GM08714 (cell line): ENCODE results near the gene SLC6A6.

Experiments used
- H3K4me3 ChIP-seq: fragments of 200-500 bp; sonication (Bioruptor generic); 2 replicates; pipeline ENCODE4 v1.5.1; 2014; ENCODE audit warnings: mild to moderate bottlenecking, low read length, inconsistent platforms
- ZNF274 ChIP-seq: IDR thresholded peaks from 2 replicates; pipeline ENCODE4 v1.6.1; 2012; ENCODE audit warnings: mild to moderate bottlenecking, low read depth, low read length

The SLC6A6 gene

DNA sequence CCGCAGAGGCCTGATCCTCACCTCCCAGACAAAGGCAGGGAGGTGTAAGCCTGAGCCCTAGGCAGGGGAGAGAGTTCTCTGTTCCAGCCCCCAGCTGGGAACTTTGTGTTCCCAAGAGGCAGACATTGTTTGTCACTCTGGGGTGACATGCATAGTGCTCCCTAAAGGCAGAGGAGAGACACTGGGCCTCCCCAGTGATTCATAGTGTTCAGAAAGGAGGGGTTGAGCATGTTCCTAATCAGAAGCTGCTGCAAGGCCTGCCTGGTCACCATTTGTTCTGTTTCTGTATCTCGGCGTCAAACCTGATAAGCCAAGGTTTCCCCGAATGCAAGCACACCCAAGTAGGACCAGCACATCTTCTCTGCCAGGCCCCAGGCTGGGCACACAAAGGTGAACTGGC is 24.0 kb upstream of the SLC6A6 start:
- H3K4me3 ChIP-seq, result no peak overlapping the region
- TF ChIP-seq ZNF274, result no peak

GRCh38 chr3:14379843-14380242 is 22.6 kb upstream of the SLC6A6 start:
- TF ChIP-seq ZNF274, result no peak
- H3K4me3 ChIP-seq, result no peak overlapping the region

DNA sequence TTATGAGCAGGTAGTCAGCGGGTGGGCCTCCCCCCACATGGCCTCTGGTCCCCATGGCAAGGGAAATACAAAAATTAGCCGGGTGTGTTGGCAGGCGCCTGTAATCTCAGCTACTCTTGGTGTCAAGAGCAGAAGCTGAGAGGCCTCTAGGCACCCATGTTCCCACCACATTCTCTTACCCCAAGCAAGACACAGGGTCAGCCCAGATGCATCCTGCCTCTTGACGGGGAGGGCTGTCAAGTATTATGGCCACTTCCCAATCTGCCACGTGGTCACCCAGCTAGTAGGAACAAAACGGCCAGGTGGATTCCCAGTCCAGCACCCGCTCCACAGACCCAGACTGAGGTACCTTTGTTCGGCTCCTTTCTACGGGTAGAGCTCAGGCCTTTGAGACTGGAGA is 16.2 kb upstream of the SLC6A6 start:
- H3K4me3 ChIP-seq, result no peak overlapping the region
- TF ChIP-seq ZNF274, result no peak

DNA sequence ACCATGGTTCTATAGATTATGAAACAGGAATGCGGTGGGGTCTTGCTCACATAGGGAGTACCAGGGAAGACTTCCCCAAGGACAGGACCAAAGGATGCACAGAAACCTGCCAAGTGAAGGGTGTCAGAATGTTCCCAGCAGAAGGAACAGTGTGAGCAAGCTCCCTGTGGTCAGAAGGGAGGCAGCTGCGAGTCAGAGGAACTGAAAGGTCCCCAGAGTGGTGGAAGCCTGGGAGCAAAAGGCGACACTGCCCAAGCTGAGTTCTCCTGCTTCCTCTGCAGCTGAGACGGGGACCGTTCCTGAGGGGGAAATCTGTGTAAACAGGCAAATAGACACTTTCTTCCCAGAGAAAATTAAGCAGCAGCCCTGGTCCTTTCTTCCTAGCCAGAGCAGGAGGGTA is 14.2 kb upstream of the SLC6A6 start:
- TF ChIP-seq ZNF274, result no peak

DNA sequence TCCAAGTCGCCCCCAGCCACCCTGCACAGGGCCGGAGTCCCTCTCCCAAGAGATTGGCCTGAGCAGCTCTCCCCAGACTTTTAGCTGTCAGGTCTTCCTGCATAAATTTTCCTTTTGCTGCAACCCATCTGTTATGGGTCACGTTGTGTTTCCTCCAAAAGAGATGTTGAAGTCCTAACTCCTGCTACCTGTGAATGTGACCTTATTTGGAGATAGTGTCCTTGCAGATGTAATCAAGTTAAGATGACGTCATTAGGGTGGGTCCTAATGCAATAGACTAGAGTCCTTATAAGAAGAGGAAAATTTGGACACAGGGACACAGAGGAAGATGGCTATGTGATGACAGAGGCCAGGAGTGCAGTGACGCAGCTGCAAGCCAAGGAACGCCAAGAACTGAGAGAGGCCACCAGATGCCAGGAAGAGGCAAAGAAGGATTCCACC is 13.2 kb upstream of the SLC6A6 start:
- no peak overlapping the region for H3K4me3 ChIP-seq
- no peak for TF ChIP-seq ZNF274

More for the DNA sequence above, 14.2 kb upstream of the SLC6A6 start:
- no peak overlapping the region for H3K4me3 ChIP-seq

GRCh38 chr3:14389716-14390115 is 12.7 kb upstream of the SLC6A6 start:
- TF ChIP-seq ZNF274, result no peak
- no peak overlapping the region for H3K4me3 ChIP-seq

DNA sequence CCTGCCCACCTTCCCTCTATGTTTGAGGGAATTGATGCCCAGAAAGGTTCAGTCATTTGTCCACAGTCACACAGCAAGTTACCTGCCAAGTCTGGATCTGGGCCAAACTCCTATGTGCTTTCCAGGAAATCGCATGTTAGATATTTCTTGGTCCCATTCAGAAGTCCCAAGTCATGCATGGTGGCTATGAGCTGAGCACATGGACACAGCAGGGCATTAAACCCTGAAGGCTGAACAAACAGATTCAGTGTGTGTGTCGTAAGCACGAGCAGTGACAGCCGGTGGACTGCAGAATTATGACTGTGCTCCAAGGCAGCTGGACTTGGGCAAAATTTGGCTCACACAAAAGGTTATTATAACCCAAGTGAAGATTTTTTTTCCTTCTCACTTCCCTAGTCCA is 11.4 kb upstream of the SLC6A6 start:
- H3K4me3 ChIP-seq, result no peak overlapping the region
- TF ChIP-seq ZNF274, result no peak

GRCh38 chr3:14392231-14392630 is 10.2 kb upstream of the SLC6A6 start:
- TF ChIP-seq ZNF274, result no peak
- no peak overlapping the region for H3K4me3 ChIP-seq

GRCh38 chr3:14392803-14393319 is 9.5 kb upstream of the SLC6A6 start:
- TF ChIP-seq ZNF274, result no peak
- H3K4me3 ChIP-seq, result no peak overlapping the region

DNA sequence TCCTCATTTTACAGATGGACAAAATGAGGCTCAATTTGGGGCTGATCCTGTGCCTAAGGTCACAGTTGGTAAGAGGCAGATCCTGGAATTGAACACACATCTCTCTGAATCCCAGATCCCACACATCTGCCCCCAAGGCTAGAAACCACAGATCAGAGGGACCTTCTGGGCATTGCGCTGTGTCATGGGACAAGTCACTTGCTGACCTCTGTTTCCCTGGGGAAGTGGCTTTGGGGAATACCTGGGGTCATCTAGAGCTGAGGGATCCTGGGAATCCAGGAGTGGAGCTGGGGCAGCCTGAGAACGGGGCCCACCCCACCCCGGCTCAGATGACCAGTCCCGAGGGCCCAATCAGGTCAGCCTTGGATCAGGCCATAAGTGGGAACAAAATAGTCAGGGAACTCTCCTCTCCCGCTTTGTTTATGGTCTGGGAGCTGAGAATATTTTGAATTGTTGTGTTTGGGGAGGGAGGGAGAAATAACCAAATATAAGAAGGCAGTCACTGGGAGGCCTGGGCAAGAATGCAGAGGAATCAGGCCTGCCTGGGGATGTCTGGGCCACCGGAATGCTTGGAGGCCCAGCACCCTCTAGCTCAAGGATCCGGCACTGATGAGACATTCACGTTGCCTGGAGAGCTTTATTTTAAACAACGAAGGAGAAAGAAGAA is 8.8 kb upstream of the SLC6A6 start:
- no peak overlapping the region for H3K4me3 ChIP-seq
- no peak for TF ChIP-seq ZNF274

DNA sequence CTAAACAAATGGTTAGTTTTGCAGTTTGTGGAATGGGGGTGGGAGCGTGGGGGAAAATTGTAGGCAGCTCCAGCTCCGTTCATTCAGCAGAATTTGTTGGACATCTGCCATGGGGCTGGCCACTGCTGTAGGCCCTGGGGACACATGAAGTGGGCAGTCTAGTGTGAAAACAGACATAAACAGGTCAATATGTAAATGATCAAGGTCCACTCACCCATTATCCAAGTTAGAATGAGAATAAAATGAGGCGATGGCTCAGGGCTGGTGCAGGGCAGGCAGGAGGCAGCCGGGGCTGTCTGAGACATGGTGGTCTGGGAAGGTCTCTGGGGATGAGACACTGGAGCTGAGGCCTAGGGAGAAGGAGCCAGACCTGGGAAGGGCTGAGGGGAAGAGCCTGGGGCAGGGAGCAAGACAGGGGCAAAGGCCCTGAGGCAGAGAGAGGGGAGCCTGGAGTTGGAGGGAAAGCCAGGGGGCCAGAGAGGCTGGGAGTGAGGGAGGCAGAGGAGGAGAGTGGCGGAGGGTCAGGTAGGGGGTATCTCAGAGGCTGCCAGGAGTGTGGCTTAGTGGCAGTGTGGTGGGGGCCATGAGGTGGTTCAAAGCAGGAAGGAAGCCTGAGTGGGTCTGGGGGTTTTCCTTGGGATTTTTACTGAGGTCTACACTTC is 6.2 kb upstream of the SLC6A6 start:
- H3K4me3 ChIP-seq, result no peak overlapping the region
- no peak for TF ChIP-seq ZNF274

GRCh38 chr3:14397046-14397445 is 5.4 kb upstream of the SLC6A6 start:
- TF ChIP-seq ZNF274, result no peak
- no peak overlapping the region for H3K4me3 ChIP-seq

DNA sequence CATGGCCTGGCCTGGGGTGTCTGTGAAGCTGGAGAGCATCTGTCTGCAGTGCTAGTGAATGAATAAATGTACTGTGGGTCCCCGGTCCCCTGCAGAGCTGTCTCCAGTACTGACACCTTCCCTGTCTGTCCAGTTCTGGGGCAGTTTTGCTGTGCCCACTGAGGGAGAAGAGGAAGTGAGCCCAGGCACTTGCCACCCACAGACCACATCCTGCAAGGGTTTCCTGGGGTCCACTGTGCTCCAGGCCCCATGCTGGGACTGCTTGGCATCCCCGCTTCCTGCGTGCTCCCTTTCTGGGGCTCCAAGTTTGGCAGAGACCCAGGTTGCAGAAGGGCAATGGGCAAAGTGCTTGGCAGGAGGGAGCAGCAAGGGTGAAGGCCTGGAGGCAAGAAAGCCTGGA is 4.9 kb upstream of the SLC6A6 start:
- no peak for TF ChIP-seq ZNF274
- no peak overlapping the region for H3K4me3 ChIP-seq

DNA sequence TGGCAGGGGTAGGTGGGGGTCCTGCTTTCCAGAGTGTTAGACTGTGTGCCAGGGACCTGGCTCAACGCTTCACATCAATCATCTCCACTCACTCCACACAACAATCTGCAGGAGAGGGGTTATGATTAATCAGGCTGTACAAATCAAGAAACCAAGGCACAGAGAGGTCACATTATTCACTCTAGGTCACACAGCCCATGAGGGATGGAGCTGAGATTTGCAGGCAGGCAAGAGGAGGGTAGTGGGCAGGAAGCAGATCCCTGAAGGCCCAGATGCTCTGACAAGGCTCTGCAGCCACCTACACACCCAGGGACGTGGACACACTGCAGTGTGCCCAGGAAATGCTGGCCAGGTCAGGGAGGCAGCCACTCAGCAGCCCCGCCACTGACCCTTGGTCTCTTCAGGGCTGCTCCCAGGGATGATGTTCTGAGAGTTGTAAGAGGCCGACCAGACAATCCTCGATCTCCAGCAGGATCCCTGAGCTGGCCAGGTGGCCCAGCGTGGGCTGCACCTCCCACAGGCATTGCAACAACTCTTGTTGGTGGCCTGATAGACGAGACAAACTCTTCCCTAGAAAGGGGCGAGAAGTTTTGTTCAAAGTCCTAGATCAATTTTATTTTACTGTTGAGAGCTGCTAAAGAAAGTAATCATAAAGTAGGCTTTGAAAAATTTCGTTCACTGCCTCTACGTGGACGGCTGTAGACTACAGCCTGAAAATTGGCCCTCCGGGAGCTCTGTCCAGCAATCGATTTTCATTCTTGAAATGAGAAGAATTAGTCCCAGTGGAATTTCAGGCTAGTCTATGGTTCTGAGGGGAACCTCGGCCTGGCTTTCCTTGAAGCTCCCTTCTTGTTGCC is 4.2 kb upstream of the SLC6A6 start:
- no peak overlapping the region for H3K4me3 ChIP-seq
- TF ChIP-seq ZNF274, result no peak

GRCh38 chr3:14398797-14399106 is 3.7 kb upstream of the SLC6A6 start:
- no peak for TF ChIP-seq ZNF274
- H3K4me3 ChIP-seq, result no peak overlapping the region
